GM18951 (cell line): ENCODE measurements around the gene EFCAB11.
A peak's percentile ranks its signal among the peaks of the same experiment; 100 is the strongest.

Source experiments
- POLR2A ChIP-seq: IDR thresholded peaks from 4 replicates; pipeline ENCODE4 v1.6.1; 2011; ENCODE audit warnings: mild to moderate bottlenecking; ENCODE audit not compliant: insufficient read length, insufficient read depth; ENCODE audit errors: extremely low read depth
- in situ Hi-C: fragments of 300-500 bp; cut with MboI; formaldehyde crosslinking; loops from one replicate; pipeline ENCODE4 v1.12.0; 2022; ENCODE audit warnings: low sequenced_read_pairs, mixed read lengths, inconsistent platforms; ENCODE audit not compliant: unreplicated experiment

Gene EFCAB11

DNA sequence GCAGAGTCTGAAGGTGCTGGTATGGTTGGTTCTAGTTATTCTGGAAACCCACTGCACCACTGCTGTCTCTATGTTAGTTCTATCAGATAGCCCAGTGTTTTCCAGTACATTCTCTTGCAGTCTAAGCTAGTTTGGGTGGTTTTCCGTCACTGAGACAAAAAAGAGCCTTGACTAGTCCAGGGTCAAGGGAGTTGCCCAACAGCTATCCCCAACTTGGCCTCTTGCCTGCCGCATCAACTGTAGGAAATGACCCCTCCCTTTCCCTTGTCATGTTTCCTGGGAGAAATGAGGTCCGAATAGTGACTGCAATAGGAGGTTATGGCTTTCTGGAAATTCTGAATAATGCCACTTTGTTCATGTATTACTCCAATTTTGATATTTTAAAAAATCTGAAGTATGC, 160.4 kb downstream of the EFCAB11 start:
- no peak for TF ChIP-seq POLR2A
- in situ Hi-C loops = no loop called here

DNA sequence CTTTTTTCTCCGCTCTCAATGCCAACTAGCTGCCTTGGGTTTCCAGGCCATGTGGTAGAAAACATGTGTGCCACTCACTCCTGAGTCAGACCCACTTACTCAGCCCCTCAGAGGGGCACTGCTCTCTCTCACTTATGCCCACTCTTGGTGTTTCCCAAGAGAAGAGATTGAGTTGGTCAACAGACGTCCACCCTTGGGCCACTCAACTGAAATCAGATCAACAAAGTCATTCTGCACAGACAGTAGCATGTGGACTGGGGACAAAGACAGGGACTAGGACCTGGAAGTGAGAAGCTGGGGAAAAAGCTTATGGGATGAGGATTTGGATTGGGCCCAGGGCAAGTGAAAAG, 161.2 kb downstream of the EFCAB11 start:
- no peak for TF ChIP-seq POLR2A
- in situ Hi-C loops = no loop called here

DNA sequence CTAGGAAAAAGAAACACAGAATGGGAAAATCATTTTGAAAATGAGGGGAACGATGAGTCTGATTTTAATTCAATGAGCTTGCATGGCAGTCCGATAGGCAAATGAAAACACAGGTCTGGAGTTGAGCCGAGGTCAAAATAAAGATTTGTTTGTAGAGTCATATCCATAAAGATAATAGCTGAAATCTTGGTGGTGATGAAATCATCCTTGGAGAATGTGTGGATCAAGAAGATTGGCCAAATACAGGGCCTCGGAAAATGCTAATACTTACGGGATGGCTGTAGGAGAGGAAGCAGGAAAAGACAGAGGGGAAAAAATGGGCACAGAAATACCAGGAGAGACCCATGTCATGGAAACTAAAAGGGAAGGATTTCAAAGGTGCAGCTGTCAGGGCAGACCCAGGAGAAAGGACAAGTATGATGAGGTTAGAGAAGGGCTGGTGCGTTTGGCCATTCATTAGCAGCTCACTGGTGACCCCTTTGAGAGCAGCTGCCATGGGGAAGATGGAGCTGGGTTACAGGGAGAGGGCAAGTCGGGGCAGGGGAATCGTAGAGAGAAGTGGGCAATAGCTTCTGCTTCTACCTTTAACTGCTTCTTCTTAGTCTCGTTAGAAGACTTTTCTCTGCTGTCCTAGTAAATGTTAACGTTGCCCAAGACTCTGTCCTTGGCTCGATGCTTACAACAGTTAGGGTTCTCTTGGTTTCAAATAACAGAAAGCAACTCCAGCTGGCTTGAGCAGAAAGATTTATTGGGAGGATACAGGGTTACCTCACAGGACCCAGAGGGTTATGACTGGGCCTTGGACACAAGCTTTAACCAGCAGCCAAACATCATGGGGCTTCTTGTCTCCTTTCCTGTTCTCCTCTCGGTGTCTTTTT, 161.8 kb downstream of the EFCAB11 start:
- TF ChIP-seq POLR2A = no peak
- in situ Hi-C loops = no loop called here

DNA sequence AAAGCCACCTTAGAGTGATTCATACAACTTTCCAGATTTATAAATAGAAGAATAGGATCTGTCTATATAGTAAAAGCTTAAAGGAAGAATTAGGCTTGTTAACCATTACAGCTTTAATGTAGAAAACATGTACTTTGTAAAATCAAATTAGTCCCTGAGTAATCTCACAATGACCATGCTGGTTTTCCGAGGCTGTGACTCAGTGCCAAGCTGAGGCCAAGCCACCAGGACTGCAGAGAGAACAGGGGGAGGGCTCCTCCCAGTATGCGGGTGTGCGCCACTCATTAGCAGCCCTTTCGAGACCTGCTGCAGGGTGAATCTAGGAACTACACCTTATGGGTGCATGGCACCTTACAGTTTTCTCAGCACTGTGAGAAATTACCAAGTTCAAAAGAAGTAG, 167.0 kb downstream of the EFCAB11 start:
- in situ Hi-C loops = no loop called here
- no peak for TF ChIP-seq POLR2A

DNA sequence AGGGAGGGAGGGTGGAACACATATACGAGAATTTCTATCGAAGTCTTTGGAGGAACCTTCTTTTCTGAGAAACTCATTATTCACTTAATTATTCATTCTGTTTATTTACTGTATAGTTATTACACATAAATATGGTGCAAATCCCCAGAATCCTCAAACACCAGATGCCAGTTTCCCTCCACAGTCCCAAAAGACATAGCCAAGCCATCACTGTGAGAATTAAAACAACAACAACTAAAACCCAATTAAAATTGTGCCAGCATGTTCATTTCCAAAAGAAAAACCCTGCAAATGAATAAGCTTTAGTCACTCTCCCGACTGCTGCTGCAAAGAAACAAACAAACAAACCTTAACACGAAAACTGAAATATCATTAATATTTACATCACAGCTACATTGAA, 173.5 kb downstream of the EFCAB11 start:
- in situ Hi-C loops = no loop called here
- TF ChIP-seq POLR2A = no peak

DNA sequence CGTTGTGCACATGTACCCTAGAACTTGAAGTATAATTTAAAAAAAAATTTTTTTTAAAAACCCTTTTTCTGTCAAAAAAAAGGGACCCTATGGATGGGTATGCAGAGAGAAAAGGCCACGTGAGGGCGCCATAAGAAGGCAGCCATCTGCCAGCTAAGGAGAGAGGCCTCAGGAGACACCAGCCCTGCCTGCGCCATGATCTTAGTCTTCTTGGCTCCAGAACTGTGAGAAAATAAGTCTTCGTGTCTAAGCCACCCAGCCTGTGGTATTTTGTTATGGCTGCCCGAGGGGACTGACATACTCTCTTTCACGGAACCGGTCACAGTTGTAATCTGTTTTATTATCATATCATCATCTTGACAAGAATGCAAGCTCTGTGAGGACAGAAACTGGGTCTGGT, 174.8 kb downstream of the EFCAB11 start:
- TF ChIP-seq POLR2A = no peak
- in situ Hi-C loops = no loop called here

DNA sequence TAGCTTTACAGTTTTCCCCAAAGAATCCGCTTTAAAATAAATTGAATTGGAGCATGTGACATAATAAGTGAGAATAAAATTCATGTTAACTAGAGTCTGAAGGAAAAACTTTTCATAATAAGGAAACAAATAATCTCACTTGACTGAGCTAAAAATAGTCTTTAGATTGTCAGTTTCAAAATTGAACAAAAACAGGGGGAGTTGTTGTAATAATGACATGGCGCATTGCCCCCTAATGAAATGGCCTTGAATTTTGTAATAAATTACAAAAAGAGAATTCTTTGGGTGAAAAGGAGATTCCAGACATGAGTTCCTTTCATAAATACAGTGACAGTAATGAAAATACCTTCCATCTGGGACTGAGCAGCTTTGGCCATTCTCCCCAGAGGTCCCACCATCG, 178.6 kb downstream of the EFCAB11 start:
- no peak for TF ChIP-seq POLR2A
- in situ Hi-C loops = no loop called here

DNA sequence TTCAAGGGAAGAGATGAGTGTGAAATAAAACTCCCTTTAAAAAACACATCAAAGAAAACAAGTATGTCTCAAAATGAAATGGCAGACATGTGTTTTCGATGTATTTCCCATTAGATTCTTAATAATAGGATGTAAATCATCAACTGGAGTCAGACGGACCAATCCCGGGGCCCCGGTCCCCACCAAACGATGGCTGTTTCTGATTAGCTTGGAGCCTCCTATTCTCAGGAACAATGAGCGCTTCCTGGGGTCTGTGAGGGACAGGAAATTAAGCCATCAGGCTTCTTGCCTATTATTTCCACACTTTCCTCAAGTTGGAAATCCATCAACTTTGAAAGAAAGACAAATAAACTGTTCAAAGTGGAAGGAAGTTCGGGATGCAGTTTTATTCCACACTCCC, 179.4 kb downstream of the EFCAB11 start:
- TF ChIP-seq POLR2A = no peak
- in situ Hi-C loops = no loop called here

DNA sequence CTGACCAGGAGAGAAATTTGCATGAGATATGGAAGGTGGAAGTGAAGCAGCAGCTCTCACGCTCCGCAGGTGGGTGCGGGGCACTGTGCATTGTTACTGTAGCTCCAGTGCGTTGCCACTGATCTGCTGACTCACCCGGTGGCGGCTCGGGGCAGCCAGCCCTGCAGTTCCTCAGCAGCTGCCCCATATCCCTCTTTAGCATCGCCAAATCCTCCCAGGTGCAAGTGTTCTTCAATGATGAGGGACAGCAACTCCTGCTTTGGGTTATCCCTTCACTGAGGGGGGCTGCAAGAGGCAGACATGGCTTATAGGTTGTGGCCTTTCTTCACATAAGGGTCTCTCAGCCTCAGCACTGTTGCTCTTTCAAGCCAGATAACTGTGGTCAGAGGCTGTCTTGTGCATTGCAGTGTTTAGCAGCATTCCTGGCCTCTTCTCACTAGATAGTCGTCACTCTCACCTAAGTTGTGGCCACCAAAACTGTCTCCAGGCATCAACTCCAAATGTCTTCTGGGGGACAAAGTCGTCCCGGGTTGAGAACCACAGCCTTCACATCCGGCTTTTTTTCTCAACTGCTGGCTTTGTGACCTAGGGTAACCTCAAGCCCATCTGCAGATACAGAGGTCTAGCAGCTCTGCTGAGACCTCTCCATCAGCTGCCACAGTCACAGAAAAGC, 180.8 kb downstream of the EFCAB11 start:
- in situ Hi-C loops = loop anchor here (25.0 kb wide), 1 partner anchor 736 kb away; no protein-coding TSS in a partner anchor
- TF ChIP-seq POLR2A = peak; percentile 42

DNA sequence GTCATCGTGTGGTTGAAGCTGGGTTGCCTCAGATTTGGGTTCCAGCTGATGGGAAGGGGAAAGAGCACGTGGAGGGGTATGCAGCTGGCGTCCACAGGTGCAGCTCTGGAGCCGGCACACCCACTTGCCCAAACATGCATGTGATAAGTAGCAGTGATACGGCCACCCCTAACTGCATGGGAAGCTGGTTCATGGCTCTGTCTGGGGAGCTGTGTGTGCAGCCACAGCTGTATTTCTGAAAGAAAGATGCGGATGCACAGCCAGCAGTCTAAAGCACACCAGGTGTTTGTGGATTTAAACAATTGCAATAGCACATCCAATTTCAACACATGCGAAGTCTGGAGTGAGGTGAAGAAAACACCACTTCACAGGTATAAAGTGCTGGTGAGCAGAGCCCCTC, 181.4 kb downstream of the EFCAB11 start:
- TF ChIP-seq POLR2A = no peak
- in situ Hi-C loops = loop anchor here (25.0 kb wide), 1 partner anchor 736 kb away; no protein-coding TSS in a partner anchor

DNA sequence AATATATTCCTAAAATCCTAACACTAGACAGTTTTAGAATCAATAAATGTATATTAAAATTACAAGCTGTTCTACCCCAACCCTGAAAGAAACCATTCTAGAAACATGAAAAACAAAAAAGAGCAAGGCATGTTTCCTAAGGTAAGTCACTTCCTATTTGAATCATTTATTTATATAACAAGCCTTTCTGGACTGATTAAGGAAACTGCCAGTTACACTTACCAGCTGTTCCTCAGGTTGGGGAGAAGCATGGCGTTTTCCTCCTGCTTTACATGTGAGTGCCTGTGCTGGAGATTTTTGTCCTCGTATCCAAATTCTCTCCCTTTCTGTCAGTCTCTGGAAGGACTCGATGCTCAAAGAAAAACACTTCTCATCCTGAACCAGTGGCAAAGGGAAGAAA, 183.3 kb downstream of the EFCAB11 start:
- in situ Hi-C loops = loop anchor here (25.0 kb wide), 1 partner anchor 734 kb away; no protein-coding TSS in a partner anchor

DNA sequence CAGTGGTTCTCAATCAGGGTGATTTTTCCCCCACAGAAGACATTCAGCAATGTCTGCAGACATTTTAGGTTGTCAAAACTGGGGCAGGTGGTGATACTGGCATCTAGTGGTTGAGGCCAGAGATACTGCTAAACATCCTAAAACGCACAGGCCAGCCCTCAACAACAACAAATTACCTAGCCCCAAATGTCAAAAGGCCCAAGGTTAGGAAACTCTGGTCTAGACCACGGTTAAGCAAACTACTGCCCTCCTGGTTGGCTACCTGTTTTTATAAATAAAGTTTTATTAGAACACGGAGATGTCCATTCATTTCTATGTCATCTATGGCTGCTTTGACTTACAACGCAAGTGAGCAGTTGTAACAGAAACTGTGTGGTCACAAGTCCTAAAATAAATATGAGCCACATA, 186.7 kb downstream of the EFCAB11 start:
- in situ Hi-C loops = loop anchor here (25.0 kb wide), 1 partner anchor 731 kb away; no protein-coding TSS in a partner anchor
- no peak for TF ChIP-seq POLR2A

More for the DNA sequence above, 183.3 kb downstream of the EFCAB11 start:
- TF ChIP-seq POLR2A = no peak

DNA sequence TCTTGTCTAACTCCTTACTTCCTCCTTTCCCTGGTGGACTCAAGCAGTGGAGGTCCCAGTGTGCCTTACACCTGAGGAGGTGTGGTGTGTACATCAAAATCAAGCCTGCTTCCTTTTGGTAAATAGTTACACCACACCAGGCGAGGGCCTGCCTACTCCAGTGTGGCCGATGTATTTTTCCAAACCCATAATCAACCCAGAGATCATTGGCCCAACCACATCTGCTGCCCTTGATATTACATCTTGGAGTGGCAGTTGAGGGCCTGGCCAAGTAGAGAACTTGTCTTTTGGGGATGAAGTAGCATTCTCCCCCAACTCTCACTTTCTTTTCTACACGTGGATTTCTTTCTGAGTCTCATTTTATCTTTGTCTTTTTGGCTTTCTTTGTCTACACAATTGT, 187.4 kb downstream of the EFCAB11 start:
- in situ Hi-C loops = loop anchor here (25.0 kb wide), 1 partner anchor 730 kb away; no protein-coding TSS in a partner anchor
- no peak for TF ChIP-seq POLR2A

DNA sequence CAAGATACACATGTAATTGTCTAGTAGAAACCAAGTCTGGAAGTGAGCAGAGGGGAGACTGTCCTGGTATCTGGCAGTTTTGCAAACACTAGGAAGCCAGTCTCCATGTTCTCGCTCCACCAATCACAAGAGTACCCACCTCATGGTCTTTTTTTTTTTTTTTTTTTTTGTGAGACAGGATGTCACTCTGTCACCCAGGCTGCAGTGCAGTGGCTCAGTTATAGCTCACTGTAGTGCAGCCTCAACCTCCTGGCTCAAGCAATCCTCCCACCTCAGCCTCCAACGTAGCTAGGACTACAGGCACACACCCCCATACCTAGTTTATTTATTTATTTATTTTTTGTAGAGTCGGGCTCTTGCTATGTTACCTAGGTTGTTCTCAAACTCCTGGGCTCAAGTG, 189.2 kb downstream of the EFCAB11 start:
- in situ Hi-C loops = loop anchor here (25.0 kb wide), 1 partner anchor 728 kb away; no protein-coding TSS in a partner anchor
- no peak for TF ChIP-seq POLR2A
